Esophagus squamous epithelium (tissue), 4 donors: ENCODE data around the gene TBC1D19.

Experiments used
- CTCF ChIP-seq, 6 experiments: fragments of 450-650 bp in 4 of 6; fragments of 200-600 bp in 2 of 6; sonication (generic) in 2 of 6; IDR thresholded peaks; one replicate each; pipeline ENCODE4 v1.5.1; 2016 to 2019; ENCODE audit warnings: antibody characterized with exemption in 6 of 6, mild to moderate bottlenecking in 4 of 6, moderate library complexity in 4 of 6
- POLR2A ChIP-seq, 4 donors: fragments of 450-650 bp; IDR thresholded peaks; one replicate each; pipeline ENCODE4 v1.6.1; 2017; ENCODE audit warnings: antibody characterized with exemption in 4 of 4, mild to moderate bottlenecking in 4 of 4, moderate library complexity in 3 of 4

- TF ChIP-seq CTCF (IDR thresholded peaks at IDR 0.05): no peak
- no peak for TF ChIP-seq POLR2A (IDR thresholded peaks at IDR 0.05)
Observed at GRCh38 chr4:26793735-26794134, 209.9 kb downstream of the TBC1D19 start.
